GM12878 (cell line): ENCODE data around the gene TNIP1.

Experiments
- EGR1 ChIP-seq, 2 experiments: IDR thresholded peaks; 1 replicate in 1 of 2; 2 replicates in 1 of 2; pipeline ENCODE4 v1.6.1; 2011 to 2012; ENCODE audit warnings: low read depth in 2 of 2, low read length in 2 of 2, borderline replicate concordance in 1 of 2, mild to moderate bottlenecking in 1 of 2, moderate library complexity in 1 of 2
- MYC ChIP-seq: IDR thresholded peaks from 2 replicates; pipeline ENCODE4 v1.6.1; 2011; ENCODE audit warnings: mild to moderate bottlenecking, low read length, moderate library complexity, inconsistent platforms; ENCODE audit not compliant: insufficient read depth, insufficient replicate concordance, insufficient read length, severe bottlenecking
- NFIC ChIP-seq: IDR thresholded peaks from 2 replicates; pipeline ENCODE4 v1.6.1; 2012; ENCODE audit warnings: low read depth, mild to moderate bottlenecking, inconsistent platforms, low read length, moderate library complexity
- POLR2AphosphoS2 ChIP-seq: IDR thresholded peaks from 2 replicates; pipeline ENCODE4 v1.6.1; 2011; ENCODE audit warnings: low read depth, mild to moderate bottlenecking, low read length, improper control_type of control experiment, moderate library complexity
- RAD21 ChIP-seq: IDR thresholded peaks from 2 replicates; pipeline ENCODE4 v1.6.1; 2011; ENCODE audit warnings: mild to moderate bottlenecking, low read depth, low read length, moderate library complexity; ENCODE audit not compliant: insufficient read depth
- ZNF207 ChIP-seq: fragments of 450-650 bp; IDR thresholded peaks from 2 replicates; pipeline ENCODE4 v1.6.1; 2014; ENCODE audit warnings: antibody characterized with exemption, mild to moderate bottlenecking, borderline replicate concordance
- TF ChIP-seq, protein P1 (sequence below), 3 experiments: IDR thresholded peaks in 2 of 3; conservative IDR thresholded peaks in 1 of 3; 2 replicates each; pipeline ENCODE4 v1.5.1; 2011; ENCODE audit warnings: low read depth in 3 of 3, low read length in 3 of 3, mild to moderate bottlenecking in 3 of 3, control low read depth in 2 of 3, moderate library complexity in 2 of 3, inconsistent platforms in 1 of 3, mixed read lengths in 1 of 3; ENCODE audit not compliant: control insufficient read depth in 2 of 3, insufficient read depth in 1 of 3; ENCODE audit errors: extremely low read depth in 1 of 3
- TF ChIP-seq, protein P2 (sequence below): fragments of 450-650 bp; formaldehyde crosslinking; IDR thresholded peaks from 2 replicates; pipeline ENCODE4 v1.4.0; 2020; ENCODE audit warnings: mild to moderate bottlenecking, moderate library complexity

DNA sequence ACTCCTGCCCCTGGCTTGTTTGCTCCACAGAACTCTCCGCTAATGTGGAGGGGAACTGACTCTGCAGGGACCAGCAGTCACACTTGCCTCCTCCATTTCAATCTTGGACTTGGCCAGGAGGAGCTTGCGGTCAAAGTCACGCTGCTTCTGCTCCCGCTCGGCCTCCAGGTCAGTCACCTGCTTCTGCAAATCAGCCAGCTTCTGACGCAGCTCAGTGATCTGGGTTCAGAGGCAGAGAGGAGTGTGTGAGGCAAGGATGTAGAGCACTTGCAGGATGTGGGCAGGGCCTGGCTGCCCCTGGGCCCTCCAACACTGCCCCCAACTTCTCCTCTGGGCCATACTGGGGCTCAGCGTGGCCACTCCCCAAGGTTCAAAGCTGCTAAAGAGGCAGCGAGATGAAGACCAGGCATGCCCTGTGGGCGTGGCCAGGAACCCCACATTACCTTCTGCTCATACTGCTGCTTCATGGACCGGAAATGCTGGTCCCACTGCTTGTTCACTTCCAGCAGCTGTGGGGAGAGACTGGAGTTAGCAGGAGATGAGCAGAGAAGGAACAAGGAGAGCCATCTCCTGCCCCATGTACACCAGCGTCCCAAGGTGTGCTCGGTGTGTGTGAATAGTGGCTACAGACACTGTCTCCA lies 38.3 kb downstream of the TNIP1 start:
- no peak for TF ChIP-seq EGR1 (IDR thresholded peaks at IDR 0.05; ENCODE audit: borderline replicate concordance in 1 of 2, low read depth in 2 of 2, low read length in 2 of 2)
- TF ChIP-seq POLR2AphosphoS2, result no peak
- no peak for TF ChIP-seq ZNF207
- no peak for TF ChIP-seq MYC
- TF ChIP-seq, protein P1, sequence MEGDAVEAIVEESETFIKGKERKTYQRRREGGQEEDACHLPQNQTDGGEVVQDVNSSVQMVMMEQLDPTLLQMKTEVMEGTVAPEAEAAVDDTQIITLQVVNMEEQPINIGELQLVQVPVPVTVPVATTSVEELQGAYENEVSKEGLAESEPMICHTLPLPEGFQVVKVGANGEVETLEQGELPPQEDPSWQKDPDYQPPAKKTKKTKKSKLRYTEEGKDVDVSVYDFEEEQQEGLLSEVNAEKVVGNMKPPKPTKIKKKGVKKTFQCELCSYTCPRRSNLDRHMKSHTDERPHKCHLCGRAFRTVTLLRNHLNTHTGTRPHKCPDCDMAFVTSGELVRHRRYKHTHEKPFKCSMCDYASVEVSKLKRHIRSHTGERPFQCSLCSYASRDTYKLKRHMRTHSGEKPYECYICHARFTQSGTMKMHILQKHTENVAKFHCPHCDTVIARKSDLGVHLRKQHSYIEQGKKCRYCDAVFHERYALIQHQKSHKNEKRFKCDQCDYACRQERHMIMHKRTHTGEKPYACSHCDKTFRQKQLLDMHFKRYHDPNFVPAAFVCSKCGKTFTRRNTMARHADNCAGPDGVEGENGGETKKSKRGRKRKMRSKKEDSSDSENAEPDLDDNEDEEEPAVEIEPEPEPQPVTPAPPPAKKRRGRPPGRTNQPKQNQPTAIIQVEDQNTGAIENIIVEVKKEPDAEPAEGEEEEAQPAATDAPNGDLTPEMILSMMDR (IDR thresholded peaks at IDR 0.05 in 2 of 3, conservative IDR thresholded peaks at IDR 0.05 in 1 of 3; ENCODE audit: control insufficient read depth in 2 of 3, extremely low read depth in 1 of 3, insufficient read depth in 1 of 3, low read depth in 3 of 3, low read length in 3 of 3), result no peak
- no peak for TF ChIP-seq NFIC
- TF ChIP-seq, protein P2, sequence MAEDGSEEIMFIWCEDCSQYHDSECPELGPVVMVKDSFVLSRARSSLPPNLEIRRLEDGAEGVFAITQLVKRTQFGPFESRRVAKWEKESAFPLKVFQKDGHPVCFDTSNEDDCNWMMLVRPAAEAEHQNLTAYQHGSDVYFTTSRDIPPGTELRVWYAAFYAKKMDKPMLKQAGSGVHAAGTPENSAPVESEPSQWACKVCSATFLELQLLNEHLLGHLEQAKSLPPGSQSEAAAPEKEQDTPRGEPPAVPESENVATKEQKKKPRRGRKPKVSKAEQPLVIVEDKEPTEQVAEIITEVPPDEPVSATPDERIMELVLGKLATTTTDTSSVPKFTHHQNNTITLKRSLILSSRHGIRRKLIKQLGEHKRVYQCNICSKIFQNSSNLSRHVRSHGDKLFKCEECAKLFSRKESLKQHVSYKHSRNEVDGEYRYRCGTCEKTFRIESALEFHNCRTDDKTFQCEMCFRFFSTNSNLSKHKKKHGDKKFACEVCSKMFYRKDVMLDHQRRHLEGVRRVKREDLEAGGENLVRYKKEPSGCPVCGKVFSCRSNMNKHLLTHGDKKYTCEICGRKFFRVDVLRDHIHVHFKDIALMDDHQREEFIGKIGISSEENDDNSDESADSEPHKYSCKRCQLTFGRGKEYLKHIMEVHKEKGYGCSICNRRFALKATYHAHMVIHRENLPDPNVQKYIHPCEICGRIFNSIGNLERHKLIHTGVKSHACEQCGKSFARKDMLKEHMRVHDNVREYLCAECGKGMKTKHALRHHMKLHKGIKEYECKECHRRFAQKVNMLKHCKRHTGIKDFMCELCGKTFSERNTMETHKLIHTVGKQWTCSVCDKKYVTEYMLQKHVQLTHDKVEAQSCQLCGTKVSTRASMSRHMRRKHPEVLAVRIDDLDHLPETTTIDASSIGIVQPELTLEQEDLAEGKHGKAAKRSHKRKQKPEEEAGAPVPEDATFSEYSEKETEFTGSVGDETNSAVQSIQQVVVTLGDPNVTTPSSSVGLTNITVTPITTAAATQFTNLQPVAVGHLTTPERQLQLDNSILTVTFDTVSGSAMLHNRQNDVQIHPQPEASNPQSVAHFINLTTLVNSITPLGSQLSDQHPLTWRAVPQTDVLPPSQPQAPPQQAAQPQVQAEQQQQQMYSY, result no peak
- no peak for TF ChIP-seq RAD21
